Upper lobe of left lung (tissue), 4 donors: ENCODE results near the gene GNPNAT1.

Experiments used
- CTCF ChIP-seq, 6 experiments: fragments of 450-650 bp in 4 of 6; fragments of 200-600 bp in 2 of 6; sonication (generic) in 2 of 6; IDR thresholded peaks; one replicate each; pipeline ENCODE4 v1.5.1; 2016 to 2019; ENCODE audit warnings: antibody characterized with exemption in 6 of 6
- EP300 ChIP-seq, 4 donors: sonication (generic); formaldehyde crosslinking; IDR thresholded peaks; one replicate each; pipeline ENCODE4 v1.5.1; 2017; ENCODE audit warnings: antibody characterized with exemption in 4 of 4, control low read depth in 2 of 4
- POLR2A ChIP-seq, 4 donors: fragments of 450-650 bp; IDR thresholded peaks; one replicate each; pipeline ENCODE4 v1.5.1; 2016 to 2017; ENCODE audit warnings: antibody characterized with exemption in 4 of 4, mild to moderate bottlenecking in 2 of 4
- POLR2AphosphoS5 ChIP-seq, 2 donors: sonication (generic); formaldehyde crosslinking; IDR thresholded peaks; one replicate each; pipeline ENCODE4 v1.5.1; 2017; ENCODE audit warnings: antibody characterized with exemption in 2 of 2

- no peak for TF ChIP-seq POLR2A (IDR thresholded peaks at IDR 0.05)
- no peak for TF ChIP-seq CTCF (IDR thresholded peaks at IDR 0.05)
- no peak for TF ChIP-seq POLR2AphosphoS5 (IDR thresholded peaks at IDR 0.05)
- no peak for TF ChIP-seq EP300 (IDR thresholded peaks at IDR 0.05)
Observed at GRCh38 chr14:52835122-52835903, 43.9 kb upstream of the GNPNAT1 start.
